Esophagus muscularis mucosa (tissue), 4 donors: ENCODE results near the gene TMEFF2.

Experiments
- EP300 ChIP-seq: sonication (generic); formaldehyde crosslinking; IDR thresholded peaks from one replicate; pipeline ENCODE4 v1.6.1; 2017; ENCODE audit warnings: antibody characterized with exemption
- POLR2AphosphoS5 ChIP-seq, 2 donors: sonication (generic); formaldehyde crosslinking; IDR thresholded peaks; one replicate each; pipeline ENCODE4 v1.6.1; 2017; ENCODE audit warnings: antibody characterized with exemption in 2 of 2
- TF ChIP-seq, protein P1 (sequence below), 3 experiments: fragments of 200-600 bp in 2 of 3; fragments of 450-650 bp in 1 of 3; sonication (generic) in 2 of 3; IDR thresholded peaks; one replicate each; pipeline ENCODE4 v1.5.1; 2017 to 2019; ENCODE audit warnings: antibody characterized with exemption in 3 of 3, mild to moderate bottlenecking in 2 of 3, moderate library complexity in 1 of 3

DNA sequence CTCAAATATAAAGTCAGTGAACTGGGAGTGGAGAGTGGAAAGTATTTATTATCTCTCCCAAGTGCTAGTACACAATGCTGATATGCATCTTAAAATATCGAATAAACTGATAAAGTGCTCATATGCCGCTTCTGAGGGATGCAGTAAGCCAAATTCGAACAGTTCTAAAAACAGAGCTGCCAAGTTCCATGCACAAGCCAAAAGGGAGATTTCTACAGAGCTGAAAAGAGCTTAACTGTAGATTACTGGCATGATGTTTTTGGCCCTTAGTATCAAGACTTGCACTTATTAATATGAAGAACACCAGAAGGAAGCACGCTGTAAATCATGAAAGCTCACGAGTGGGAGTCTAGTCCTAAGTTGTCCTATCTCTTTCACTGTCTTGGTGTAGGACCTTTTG, 7.9 kb downstream of the TMEFF2 start:
- TF ChIP-seq, protein P1, sequence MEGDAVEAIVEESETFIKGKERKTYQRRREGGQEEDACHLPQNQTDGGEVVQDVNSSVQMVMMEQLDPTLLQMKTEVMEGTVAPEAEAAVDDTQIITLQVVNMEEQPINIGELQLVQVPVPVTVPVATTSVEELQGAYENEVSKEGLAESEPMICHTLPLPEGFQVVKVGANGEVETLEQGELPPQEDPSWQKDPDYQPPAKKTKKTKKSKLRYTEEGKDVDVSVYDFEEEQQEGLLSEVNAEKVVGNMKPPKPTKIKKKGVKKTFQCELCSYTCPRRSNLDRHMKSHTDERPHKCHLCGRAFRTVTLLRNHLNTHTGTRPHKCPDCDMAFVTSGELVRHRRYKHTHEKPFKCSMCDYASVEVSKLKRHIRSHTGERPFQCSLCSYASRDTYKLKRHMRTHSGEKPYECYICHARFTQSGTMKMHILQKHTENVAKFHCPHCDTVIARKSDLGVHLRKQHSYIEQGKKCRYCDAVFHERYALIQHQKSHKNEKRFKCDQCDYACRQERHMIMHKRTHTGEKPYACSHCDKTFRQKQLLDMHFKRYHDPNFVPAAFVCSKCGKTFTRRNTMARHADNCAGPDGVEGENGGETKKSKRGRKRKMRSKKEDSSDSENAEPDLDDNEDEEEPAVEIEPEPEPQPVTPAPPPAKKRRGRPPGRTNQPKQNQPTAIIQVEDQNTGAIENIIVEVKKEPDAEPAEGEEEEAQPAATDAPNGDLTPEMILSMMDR (IDR thresholded peaks at IDR 0.05) = no peak
- TF ChIP-seq EP300 (no peak), POLR2AphosphoS5 (IDR thresholded peaks at IDR 0.05) (no peak)
